Progenitor cell of endocrine pancreas (in vitro differentiated cells): Measurements from ENCODE around the gene DYSF. TPM values are rescaled to one million over a fixed set of nuclear protein-coding genes. Genes with fewer than 3 reads are reported as not detected.
A peak's percentile ranks its signal among the peaks of the same experiment; 100 is the strongest.

Experiments used
- DNase-seq: peaks from one replicate; pipeline ENCODE4 v3.0.0; 2021; ENCODE audit warnings: low spot score; ENCODE audit not compliant: unreplicated experiment
- H3K27ac Mint-ChIP-seq: 2 replicates; pipeline ENCODE4 v1.8.0; 2021; ENCODE audit warnings: mild to moderate bottlenecking, moderate library complexity, mixed read lengths
- H3K27me3 Mint-ChIP-seq: 2 replicates; pipeline ENCODE4 v1.8.0; 2021; ENCODE audit warnings: mixed read lengths
- H3K36me3 Mint-ChIP-seq: 2 replicates; pipeline ENCODE4 v1.8.0; 2022; ENCODE audit warnings: mixed read lengths; ENCODE audit not compliant: insufficient read depth
- H3K4me1 Mint-ChIP-seq: 2 replicates; pipeline ENCODE4 v1.8.0; 2021; ENCODE audit warnings: low read depth, mixed read lengths
- H3K4me3 Mint-ChIP-seq: 2 replicates; pipeline ENCODE4 v1.8.0; 2021; ENCODE audit warnings: low read depth, mild to moderate bottlenecking, moderate library complexity, mixed read lengths
- H3K9me3 Mint-ChIP-seq: 2 replicates; pipeline ENCODE4 v1.8.0; 2021; ENCODE audit warnings: low read depth, mixed read lengths
- CTCF ChIP-seq: fragments of 200-600 bp; sonication (generic); IDR thresholded peaks from one replicate; pipeline ENCODE4 v1.5.0; 2021; ENCODE audit warnings: antibody characterized with exemption, mild to moderate bottlenecking; ENCODE audit not compliant: unreplicated experiment
- total RNA-seq: library from RNA; stranded (reverse); gene quantifications from 2 replicates; pipeline ENCODE4 v1.2.1, GENCODE V29; 2021

The DYSF gene
- total RNA-seq, 1 donor from 2014 or later = 1.4 TPM

GRCh38 chr2:71454221-71455010 lies 1.1 kb downstream of the DYSF start:
- no peaks in the 10 kb centered on the region for H3K9me3 Mint-ChIP-seq
- H3K27ac Mint-ChIP-seq = no peak overlapping the region
- H3K27me3 Mint-ChIP-seq = peaks cover 49% of the 10 kb centered on the region
- H3K36me3 Mint-ChIP-seq = no peaks in the 10 kb centered on the region
- DNase-seq = no peak
- peaks cover 10% of the 10 kb centered on the region for H3K4me1 Mint-ChIP-seq
- H3K4me3 Mint-ChIP-seq = peak overlapping the region; percentile 66
- TF ChIP-seq CTCF = no peak

GRCh38 chr2:71455011-71455740 lies 1.8 kb downstream of the DYSF start:
- no peak for DNase-seq
- Mint-ChIP-seq H3K4me3 (no peak overlapping the region), H3K27me3 (peaks cover 49% of the 10 kb centered on the region), H3K36me3 (no peaks in the 10 kb centered on the region), H3K9me3 (no peaks in the 10 kb centered on the region), H3K4me1 (peaks cover 10% of the 10 kb centered on the region), H3K27ac (no peak overlapping the region)
- no peak for TF ChIP-seq CTCF

GRCh38 chr2:71455741-71456569 lies 2.6 kb downstream of the DYSF start:
- Mint-ChIP-seq H3K36me3 (no peaks in the 10 kb centered on the region), H3K4me1 (peaks cover 10% of the 10 kb centered on the region), H3K9me3 (no peaks in the 10 kb centered on the region), H3K27ac (no peak overlapping the region), H3K27me3 (peaks cover 47% of the 10 kb centered on the region), H3K4me3 (no peak overlapping the region)
- DNase-seq = no peak
- TF ChIP-seq CTCF = no peak

GRCh38 chr2:71456617-71457016 lies 3.3 kb downstream of the DYSF start:
- no peak for DNase-seq
- Mint-ChIP-seq H3K27me3 (peaks cover 47% of the 10 kb centered on the region), H3K4me1 (peaks cover 10% of the 10 kb centered on the region), H3K27ac (no peak overlapping the region), H3K36me3 (no peaks in the 10 kb centered on the region), H3K4me3 (no peak overlapping the region), H3K9me3 (no peaks in the 10 kb centered on the region)
- no peak for TF ChIP-seq CTCF
